ENCODE results near the gene SPATA31C1.
"Not testable (repeated sequence)": the region's sequence is repeated elsewhere in the genome, so short reads cannot be mapped to it uniquely, and the experiment has no call there.

- TF ChIP-seq CTCF (IDR thresholded peaks at IDR 0.05; ENCODE audit: insufficient read depth, low read length); POLR2AphosphoS5 (IDR thresholded peaks at IDR 0.05; ENCODE audit: low read depth): not testable (repeated sequence)
These were observed 1.3 kb downstream of the SPATA31C1 start for GRCh38 chr9:87919013-87919412.
